SK-N-SH (cell line): ENCODE results near the gene SH3BGRL3. TPM values are rescaled to one million over a fixed set of nuclear protein-coding genes. Genes with fewer than 3 reads are reported as not detected.

Experiments
- CTCF ChIA-PET: fragments of 300-600, 350-600 bp; formaldehyde crosslinking; extraction: SDS; loops from one replicate; lab custom pipeline; 2021; lab: Yijun Ruan, JAX
- POLR2A ChIA-PET: fragments of 350-600 bp; sonication (Branson Sonifier 250); formaldehyde crosslinking; extraction: SDS; loops from one replicate; lab custom pipeline; 2020; ENCODE audit warnings: antibody characterized with exemption, inconsistent platforms; lab: Yijun Ruan, JAX
- DNase-seq: peaks from one replicate; pipeline ENCODE4 v3.0.0; 2012
- H2AFZ ChIP-seq: fragments of 200-600 bp; sonication (generic); 2 replicates; pipeline ENCODE4 v1.8.1; 2016; ENCODE audit warnings: antibody characterized with exemption, mild to moderate bottlenecking, low read depth
- H3F3A ChIP-seq: fragments of 200-600 bp; sonication (generic); replicated peaks from 2 replicates; pipeline ENCODE3; 2016; ENCODE audit warnings: antibody characterized with exemption, mild to moderate bottlenecking; ENCODE audit not compliant: insufficient read depth
- H3K27ac ChIP-seq, 2 experiments: fragments of 200-500 bp in 1 of 2; fragments of 200-600 bp in 1 of 2; sonication (Bioruptor generic) in 1 of 2; sonication (generic), shearing (Covaris generic) in 1 of 2; 2 replicates each; pipeline versions ENCODE4 v1.5.1 to v1.6.1; 2014 to 2016; ENCODE audit warnings: low read depth in 2 of 2, inconsistent platforms in 1 of 2, low read length in 1 of 2, mild to moderate bottlenecking in 1 of 2, mixed read lengths in 1 of 2
- H3K27me3 ChIP-seq: fragments of 200-600 bp; sonication (generic), shearing (Covaris generic); 2 replicates; pipeline ENCODE4 v1.6.1; 2016; ENCODE audit warnings: mixed run types; ENCODE audit not compliant: insufficient read depth
- H3K36me3 ChIP-seq, 2 experiments: fragments of 200-500 bp in 1 of 2; fragments of 200-600 bp in 1 of 2; sonication (Bioruptor generic) in 1 of 2; sonication (generic) in 1 of 2; replicated peaks in 1 of 2; 2 replicates each; pipeline versions ENCODE3 to v1.5.1; 2014 to 2016; ENCODE audit warnings: low read length in 1 of 2, mild to moderate bottlenecking in 1 of 2; ENCODE audit not compliant: insufficient read depth in 2 of 2, control insufficient read depth in 1 of 2
- H3K4me1 ChIP-seq, 2 experiments: fragments of 200-500 bp in 1 of 2; fragments of 200-600 bp in 1 of 2; sonication (Bioruptor generic) in 1 of 2; sonication (generic), shearing (Covaris generic) in 1 of 2; 2 replicates each; pipeline versions ENCODE4 v1.5.1 to v1.6.1; 2014 to 2016; ENCODE audit warnings: low read depth in 1 of 2, low read length in 1 of 2, mixed run types in 1 of 2; ENCODE audit not compliant: insufficient read depth in 2 of 2, control insufficient read depth in 1 of 2
- H3K4me2 ChIP-seq: fragments of 200-600 bp; sonication (generic), shearing (Covaris generic); 2 replicates; pipeline ENCODE4 v1.6.1; 2017; ENCODE audit warnings: mixed run types
- H3K4me3 ChIP-seq, 2 experiments: fragments of 200-500 bp in 1 of 2; fragments of 200-600 bp in 1 of 2; sonication (Bioruptor generic) in 1 of 2; sonication (generic), shearing (Covaris generic) in 1 of 2; 2 replicates each; pipeline versions ENCODE4 v1.5.1 to v1.8.1; 2014 to 2016; ENCODE audit warnings: low read depth in 2 of 2, inconsistent platforms in 1 of 2, low read length in 1 of 2, mild to moderate bottlenecking in 1 of 2, mixed read lengths in 1 of 2, moderate library complexity in 1 of 2
- H3K79me2 ChIP-seq: fragments of 200-600 bp; sonication (generic); 2 replicates; pipeline ENCODE4 v1.8.1; 2017; ENCODE audit warnings: mild to moderate bottlenecking; ENCODE audit not compliant: insufficient read depth
- H3K9ac ChIP-seq: fragments of 200-600 bp; sonication (generic); 2 replicates; pipeline ENCODE4 v1.6.1; 2017; ENCODE audit warnings: mixed run types
- H3K9me2 ChIP-seq: fragments of 200-600 bp; sonication (generic); 2 replicates; pipeline ENCODE4 v1.6.1; 2017; ENCODE audit warnings: mixed run types
- H3K9me3 ChIP-seq: fragments of 200-600 bp; sonication (generic); 2 replicates; pipeline ENCODE4 v1.6.1; 2017; ENCODE audit warnings: mixed run types, mild to moderate bottlenecking, moderate library complexity
- H4K20me1 ChIP-seq: fragments of 200-600 bp; sonication (generic); 2 replicates; pipeline ENCODE4 v1.6.1; 2017; ENCODE audit warnings: mild to moderate bottlenecking, mixed run types; ENCODE audit not compliant: insufficient read depth
- ELF1 ChIP-seq: IDR thresholded peaks from 2 replicates; pipeline ENCODE4 v1.4.0; 2012
- EP300 ChIP-seq, 2 experiments: IDR thresholded peaks; 2 replicates each; pipeline versions ENCODE4 v1.4.0 to v1.6.1; 2012; ENCODE audit warnings: borderline replicate concordance in 1 of 2, low read depth in 1 of 2, low read length in 1 of 2
- EZH2phosphoT487 ChIP-seq: fragments of 200-600 bp; sonication (generic); IDR thresholded peaks from 2 replicates; pipeline ENCODE4 v1.6.1; 2017; ENCODE audit warnings: low read depth, mixed run types, mild to moderate bottlenecking, antibody characterized with exemption, moderate library complexity, borderline replicate concordance
- REST ChIP-seq: IDR thresholded peaks from 2 replicates; pipeline ENCODE4 v1.6.1; 2012; ENCODE audit warnings: mild to moderate bottlenecking, low read depth, low read length, moderate library complexity
- RFX5 ChIP-seq: IDR thresholded peaks from 2 replicates; pipeline ENCODE4 v1.6.1; 2012; ENCODE audit warnings: mild to moderate bottlenecking, improper control_type of control experiment, low read length
- TAF1 ChIP-seq: IDR thresholded peaks from 2 replicates; pipeline ENCODE4 v1.6.1; 2012; ENCODE audit warnings: low read depth, mild to moderate bottlenecking, low read length, moderate library complexity, borderline replicate concordance
- USF2 ChIP-seq: fragments of 150-350 bp; IDR thresholded peaks from 2 replicates; pipeline ENCODE4 v1.6.1; 2017; ENCODE audit warnings: antibody characterized with exemption, low read length, low read depth, borderline replicate concordance
- ZBTB33 ChIP-seq: IDR thresholded peaks from 2 replicates; pipeline ENCODE4 v1.4.0; 2012; ENCODE audit warnings: low read depth, borderline replicate concordance
- WGBS: methylation state at CpG from one replicate; pipeline ENCODE4 v1.1.6; 2017; ENCODE audit warnings: low lambda C conversion rate; 5-methylcytosine and 5-hydroxymethylcytosine counted together
- polyA plus RNA-seq, 3 experiments: library from polyadenylated mRNA; depleted of rRNA; stranded (reverse); fragments of >200 nt; gene quantifications; 2 replicates each; pipeline ENCODE4 v1.2.3, GENCODE V29; 2012
- TF ChIP-seq, protein P1 (sequence below): IDR thresholded peaks from 2 replicates; pipeline ENCODE4; 2012
- TF ChIP-seq, protein P2 (sequence below): fragments of 200-600 bp; sonication (generic); IDR thresholded peaks from 2 replicates; pipeline ENCODE4 v1.6.1; 2017; ENCODE audit warnings: antibody characterized with exemption, mild to moderate bottlenecking, moderate library complexity

The SH3BGRL3 gene
- polyA plus RNA-seq, 1 of the 3 experiments (the other 2 are of a cell fraction) = 202 TPM

- CTCF ChIA-PET = interaction anchor here (1.3 to 2.7 kb wide), 5 partner anchors 10 to 56 kb away, joined by 3 to 10 read pairs (median 6); partner anchors contain the start of gene CEP85
- WGBS = 100% methylated on average over 1 of the region's 1 CpG
- no peak overlapping the region for H3K4me2 ChIP-seq
Measured at GRCh38 chr1:26265405-26265804, 14.5 kb upstream of the SH3BGRL3 start.

GRCh38 chr1:26268290-26269197 lies 11.3 kb upstream of the SH3BGRL3 start:
- Histone ChIP-seq H3K9me2 (no peaks in the 10 kb centered on the region), H3K4me1 (no peaks in the 10 kb centered on the region), H3K4me3 (no peak overlapping the region; a peak in 1 of 4 replicates), H3F3A (no peaks in the 10 kb centered on the region), H3K27ac (no peak overlapping the region), H3K27me3 (no peaks in the 10 kb centered on the region), H3K79me2 (no peaks in the 10 kb centered on the region), H3K9ac (no peak overlapping the region), H4K20me1 (no peaks in the 10 kb centered on the region), H2AFZ (no peak overlapping the region), H3K36me3 (peaks cover 34 to 51% of the 10 kb centered on the region in 2 experiments), H3K9me3 (peaks cover 8% of the 10 kb centered on the region; the same call in 1 of the 2 replicates), H3K4me2 (no peak overlapping the region)
- no peak for DNase-seq
- 95% methylated on average over 9 of the region's 9 CpGs for WGBS
- CTCF ChIA-PET = interaction anchor here (0.7 to 1.8 kb wide), 5 partner anchors 8 to 62 kb away, joined by 3 to 6 read pairs (median 3); partner anchors contain the start of gene SH3BGRL3
- POLR2A ChIA-PET = no interaction called here
- TF ChIP-seq RFX5 (no peak), TAF1 (no peak), REST (no peak), EP300 (IDR thresholded peaks at IDR 0.05; ENCODE audit: borderline replicate concordance in 1 of 2, low read depth in 1 of 2, low read length in 1 of 2) (no peak)
- TF ChIP-seq, protein P1, sequence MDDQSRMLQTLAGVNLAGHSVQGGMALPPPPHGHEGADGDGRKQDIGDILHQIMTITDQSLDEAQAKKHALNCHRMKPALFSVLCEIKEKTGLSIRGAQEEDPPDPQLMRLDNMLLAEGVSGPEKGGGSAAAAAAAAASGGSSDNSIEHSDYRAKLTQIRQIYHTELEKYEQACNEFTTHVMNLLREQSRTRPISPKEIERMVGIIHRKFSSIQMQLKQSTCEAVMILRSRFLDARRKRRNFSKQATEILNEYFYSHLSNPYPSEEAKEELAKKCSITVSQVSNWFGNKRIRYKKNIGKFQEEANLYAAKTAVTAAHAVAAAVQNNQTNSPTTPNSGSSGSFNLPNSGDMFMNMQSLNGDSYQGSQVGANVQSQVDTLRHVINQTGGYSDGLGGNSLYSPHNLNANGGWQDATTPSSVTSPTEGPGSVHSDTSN = no peak
- TF ChIP-seq, protein P2, sequence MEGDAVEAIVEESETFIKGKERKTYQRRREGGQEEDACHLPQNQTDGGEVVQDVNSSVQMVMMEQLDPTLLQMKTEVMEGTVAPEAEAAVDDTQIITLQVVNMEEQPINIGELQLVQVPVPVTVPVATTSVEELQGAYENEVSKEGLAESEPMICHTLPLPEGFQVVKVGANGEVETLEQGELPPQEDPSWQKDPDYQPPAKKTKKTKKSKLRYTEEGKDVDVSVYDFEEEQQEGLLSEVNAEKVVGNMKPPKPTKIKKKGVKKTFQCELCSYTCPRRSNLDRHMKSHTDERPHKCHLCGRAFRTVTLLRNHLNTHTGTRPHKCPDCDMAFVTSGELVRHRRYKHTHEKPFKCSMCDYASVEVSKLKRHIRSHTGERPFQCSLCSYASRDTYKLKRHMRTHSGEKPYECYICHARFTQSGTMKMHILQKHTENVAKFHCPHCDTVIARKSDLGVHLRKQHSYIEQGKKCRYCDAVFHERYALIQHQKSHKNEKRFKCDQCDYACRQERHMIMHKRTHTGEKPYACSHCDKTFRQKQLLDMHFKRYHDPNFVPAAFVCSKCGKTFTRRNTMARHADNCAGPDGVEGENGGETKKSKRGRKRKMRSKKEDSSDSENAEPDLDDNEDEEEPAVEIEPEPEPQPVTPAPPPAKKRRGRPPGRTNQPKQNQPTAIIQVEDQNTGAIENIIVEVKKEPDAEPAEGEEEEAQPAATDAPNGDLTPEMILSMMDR = no peak

More at GRCh38 chr1:26265405-26265804, 14.5 kb upstream of the SH3BGRL3 start:
- Histone ChIP-seq H3K9ac (no peak overlapping the region), H4K20me1 (no peaks in the 10 kb centered on the region), H3F3A (no peaks in the 10 kb centered on the region), H3K79me2 (no peaks in the 10 kb centered on the region), H2AFZ (no peak overlapping the region), H3K27ac (no peak overlapping the region), H3K27me3 (no peaks in the 10 kb centered on the region), H3K9me3 (peaks cover 8% of the 10 kb centered on the region; the same call in 1 of the 2 replicates), H3K36me3 (peaks cover 15 to 43% of the 10 kb centered on the region in 2 experiments), H3K9me2 (no peaks in the 10 kb centered on the region), H3K4me3 (no peak overlapping the region), H3K4me1 (no peaks in the 10 kb centered on the region)
- TF ChIP-seq ZBTB33 = no peak
- TF ChIP-seq USF2 = no peak
- TF ChIP-seq ELF1 = no peak
- TF ChIP-seq EP300 (IDR thresholded peaks at IDR 0.05; ENCODE audit: borderline replicate concordance in 1 of 2, low read depth in 1 of 2, low read length in 1 of 2) = no peak
- TF ChIP-seq EZH2phosphoT487 = no peak
- POLR2A ChIA-PET = interaction anchor here (0.7 kb wide), 1 partner anchor 144 kb away, joined by 3 read pairs; no protein-coding TSS in a partner anchor
- DNase-seq = no peak
